Lower leg skin (tissue), 4 donors: Measurements from ENCODE around the gene AMBRA1. TPM values are rescaled to one million over a fixed set of nuclear protein-coding genes. Genes with fewer than 3 reads are reported as not detected.

ENCODE experiments used
- DNase-seq, 2 donors: peaks; one replicate each; pipeline ENCODE4 v3.0.0-alpha.2; 2019; ENCODE audit warnings: low spot score in 2 of 2
- H3K4me3 ChIP-seq: fragments of 200-600 bp; sonication (generic); 2 replicates; pipeline ENCODE4 v1.5.1; 2017; ENCODE audit warnings: mild to moderate bottlenecking, low read depth; ENCODE audit not compliant: poor library complexity, severe bottlenecking
- CTCF ChIP-seq, 3 donors: fragments of 450-650 bp; IDR thresholded peaks; one replicate each; pipeline ENCODE4 v1.5.1; 2016; ENCODE audit warnings: antibody characterized with exemption in 3 of 3, mild to moderate bottlenecking in 3 of 3, moderate library complexity in 2 of 3
- POLR2A ChIP-seq, 2 donors: fragments of 450-650 bp; IDR thresholded peaks; one replicate each; pipeline ENCODE4 v1.6.1; 2016 to 2017; ENCODE audit warnings: antibody characterized with exemption in 2 of 2, mild to moderate bottlenecking in 1 of 2, moderate library complexity in 1 of 2
- WGBS, 2 donors: methylation state at CpG; one replicate each; pipeline ENCODE4 v1.1.5; 2018; 5-methylcytosine and 5-hydroxymethylcytosine counted together
- intact Hi-C: fragments of 100-400 bp; cut with DNase I; formaldehyde crosslinking; loops from one replicate; pipeline ENCODE4 v1.15.0; 2023; ENCODE audit warnings: low total_unique reads
- total RNA-seq, 4 donors: library from RNA; depleted of rRNA; stranded (reverse); fragments of >200 nt; gene quantifications; one replicate each; pipeline ENCODE4 v1.1.0, GENCODE V29; 2016

Gene AMBRA1
- total RNA-seq, 4 donors from 2014 or later = 31.5 to 67.5 (median 36.2) TPM

GRCh38 chr11:46362156-46363030 is 231.4 kb downstream of the AMBRA1 start:
- no peak for DNase-seq
- no peak overlapping the region for H3K4me3 ChIP-seq
- intact Hi-C loops = no loop called here
- 73 to 85% methylated on average over 20 of the region's 20 CpGs for WGBS, 2 donors
- TF ChIP-seq POLR2A (IDR thresholded peaks at IDR 0.05) (no peak), CTCF (IDR thresholded peaks at IDR 0.05) (no peak)

- TF ChIP-seq POLR2A (IDR thresholded peaks at IDR 0.05) (no peak), CTCF (IDR thresholded peaks at IDR 0.05) (no peak)
- intact Hi-C loops = no loop called here
- no peak overlapping the region for H3K4me3 ChIP-seq
- 29 to 32% methylated on average over 22 to 25 of the region's 26 CpGs for WGBS, 2 donors
- peak in 1 of 2 donors; percentile 92 for DNase-seq
Measured at GRCh38 chr11:46361283-46362155, 232.3 kb downstream of the AMBRA1 start.

- H3K4me3 ChIP-seq = no peak overlapping the region
- no peak for TF ChIP-seq POLR2A (IDR thresholded peaks at IDR 0.05)
- TF ChIP-seq CTCF (IDR thresholded peaks at IDR 0.05) = no peak
- 49 to 54% methylated on average over 7 of the region's 7 CpGs for WGBS, 2 donors
- intact Hi-C loops = no loop called here
- DNase-seq = no peak
Measured at GRCh38 chr11:46360878-46361277, 232.9 kb downstream of the AMBRA1 start.

- H3K4me3 ChIP-seq = no peak overlapping the region
- TF ChIP-seq CTCF (IDR thresholded peaks at IDR 0.05) (no peak), POLR2A (IDR thresholded peaks at IDR 0.05) (no peak)
- 64 to 71% methylated on average over 1 of the region's 1 CpG for WGBS, 2 donors
- intact Hi-C loops = no loop called here
- no peak for DNase-seq
Measured at GRCh38 chr11:46359953-46360352, 233.9 kb downstream of the AMBRA1 start.

GRCh38 chr11:46357483-46357936 is 236.3 kb downstream of the AMBRA1 start:
- 46 to 50% methylated on average over 9 to 11 of the region's 11 CpGs for WGBS, 2 donors
- TF ChIP-seq POLR2A (IDR thresholded peaks at IDR 0.05) (no peak), CTCF (IDR thresholded peaks at IDR 0.05) (no peak)
- intact Hi-C loops = no loop called here
- no peak for DNase-seq
- H3K4me3 ChIP-seq = no peak overlapping the region
